Retinal pigment epithelial cell (primary cell): ENCODE results near the gene TBC1D32.
"Not testable (repeated sequence)": the region's sequence is repeated elsewhere in the genome, so short reads cannot be mapped to it uniquely, and the experiment has no call there.

ENCODE experiments used
- DNase-seq: peaks from one replicate; pipeline ENCODE4 v3.0.0-alpha.2; 2010; ENCODE audit warnings: low read depth
- H3K4me3 ChIP-seq: 2 replicates; pipeline ENCODE4 v1.5.1; 2011; ENCODE audit warnings: mild to moderate bottlenecking, low read length, control low read depth, moderate library complexity
- CTCF ChIP-seq: conservative IDR thresholded peaks from 2 replicates; pipeline ENCODE4 v1.5.1; 2011; ENCODE audit warnings: low read depth, low read length, control low read depth, inconsistent platforms

The TBC1D32 gene

GRCh38 chr6:121222656-121223055 lies 111.6 kb downstream of the TBC1D32 start:
- no peak overlapping the region for H3K4me3 ChIP-seq
- peak; percentile 31 for TF ChIP-seq CTCF
- DNase-seq = peak; percentile 39

GRCh38 chr6:121216928-121217327 lies 117.4 kb downstream of the TBC1D32 start:
- no peak for DNase-seq
- H3K4me3 ChIP-seq = no peak overlapping the region
- no peak for TF ChIP-seq CTCF

- not testable (repeated sequence) for DNase-seq, H3K4me3 ChIP-seq
Measured at GRCh38 chr6:121213341-121213740, 120.9 kb downstream of the TBC1D32 start.

GRCh38 chr6:121210943-121211342 lies 123.3 kb downstream of the TBC1D32 start:
- TF ChIP-seq CTCF = no peak
- DNase-seq = no peak
- H3K4me3 ChIP-seq = no peak overlapping the region

- H3K4me3 ChIP-seq = no peak overlapping the region
- no peak for DNase-seq
- no peak for TF ChIP-seq CTCF
Measured at GRCh38 chr6:121205569-121205968, 128.7 kb downstream of the TBC1D32 start.

GRCh38 chr6:121201105-121201504 lies 133.2 kb downstream of the TBC1D32 start:
- no peak overlapping the region for H3K4me3 ChIP-seq
- no peak for TF ChIP-seq CTCF
- DNase-seq = no peak

- DNase-seq, H3K4me3 ChIP-seq: not testable (repeated sequence)
Measured at GRCh38 chr6:121196042-121196441, 138.2 kb downstream of the TBC1D32 start.

GRCh38 chr6:121190122-121190521 lies 144.2 kb downstream of the TBC1D32 start:
- TF ChIP-seq CTCF = no peak
- no peak overlapping the region for H3K4me3 ChIP-seq
- DNase-seq = no peak
